Stromal cell of bone marrow (primary cell): ENCODE measurements around the gene THBD.

Source experiments
- DNase-seq: peaks from one replicate; pipeline ENCODE4 v3.0.0-alpha.2; 2012; ENCODE audit warnings: low read depth

The THBD gene

DNA sequence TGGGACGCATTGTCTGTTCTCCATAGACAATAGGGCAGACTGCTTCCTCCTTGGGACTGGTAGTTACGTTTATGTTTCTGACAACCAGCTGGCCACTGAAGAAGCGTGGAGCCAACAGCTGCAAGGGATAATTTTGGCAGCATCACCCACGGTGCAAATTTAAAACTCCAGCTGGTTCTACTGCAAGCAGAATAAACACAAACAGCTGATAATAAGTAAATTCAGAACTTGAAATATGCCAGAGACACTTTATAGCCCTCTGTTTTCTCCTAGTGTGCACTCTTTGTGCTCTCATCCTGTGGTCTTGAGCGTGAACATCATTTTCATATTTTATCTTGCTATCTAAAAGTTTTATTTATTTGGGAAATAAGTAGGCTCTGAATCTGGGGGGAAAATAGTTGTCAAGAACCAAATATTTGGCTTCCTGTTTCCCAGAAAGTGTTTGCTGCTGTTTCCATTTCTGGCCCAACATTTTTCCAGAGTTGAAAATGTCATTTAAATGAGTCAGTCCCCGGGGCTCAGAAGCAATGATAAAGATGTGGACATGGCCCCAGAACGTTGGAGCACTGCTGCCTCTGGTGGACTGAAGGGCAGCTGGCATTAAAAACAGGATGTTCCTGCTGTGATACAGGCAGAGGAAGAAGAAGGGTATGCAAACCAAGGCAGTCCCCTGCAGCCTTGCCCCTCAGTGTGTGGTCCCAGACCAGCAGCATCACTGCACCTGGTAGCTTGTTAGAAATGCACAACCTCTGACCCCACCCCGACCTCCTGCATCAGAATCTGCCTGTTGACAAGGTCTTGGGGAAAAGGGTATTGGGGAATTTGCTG, 12.5 kb upstream of the THBD start:
- peak; percentile 70 for DNase-seq

DNA sequence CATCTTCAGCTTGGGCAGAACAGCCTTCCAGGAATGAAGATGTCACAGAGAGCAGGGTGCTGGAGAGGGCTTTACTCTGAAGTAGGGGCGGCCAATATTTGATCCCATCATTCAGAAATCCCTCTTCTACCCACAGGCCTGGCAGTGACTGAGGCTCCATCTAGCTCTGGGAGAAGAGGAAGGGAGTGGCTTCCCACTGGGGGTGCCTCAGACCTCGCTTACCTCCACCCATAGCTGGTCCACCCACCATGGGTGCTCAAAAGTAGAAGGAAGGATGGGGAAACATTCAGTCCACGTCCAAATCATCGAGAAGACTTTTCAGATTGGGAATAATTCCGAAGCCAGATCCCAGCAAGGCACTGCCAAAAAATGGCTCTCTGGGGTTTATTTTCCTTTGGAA, 11.8 kb upstream of the THBD start:
- no peak for DNase-seq

DNA sequence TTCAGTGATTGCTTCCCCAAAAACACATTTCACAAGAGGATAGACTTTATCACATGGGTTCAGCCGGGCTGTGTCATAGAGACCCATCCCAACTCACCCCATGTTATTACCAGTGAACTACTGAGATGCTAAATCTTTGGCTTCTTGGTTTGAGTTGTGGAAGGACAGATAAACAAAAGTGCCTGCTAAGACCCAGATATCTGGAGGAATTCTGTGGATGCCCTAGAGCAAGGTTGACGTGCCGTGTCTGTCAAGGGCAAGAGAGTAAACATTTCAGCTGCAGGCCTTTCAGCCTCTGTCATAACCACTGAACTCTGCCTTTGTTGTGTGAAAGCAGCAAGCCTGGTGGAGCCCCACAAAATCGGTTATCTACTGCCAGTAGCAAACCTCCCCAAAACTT, 11.2 kb upstream of the THBD start:
- no peak for DNase-seq

DNA sequence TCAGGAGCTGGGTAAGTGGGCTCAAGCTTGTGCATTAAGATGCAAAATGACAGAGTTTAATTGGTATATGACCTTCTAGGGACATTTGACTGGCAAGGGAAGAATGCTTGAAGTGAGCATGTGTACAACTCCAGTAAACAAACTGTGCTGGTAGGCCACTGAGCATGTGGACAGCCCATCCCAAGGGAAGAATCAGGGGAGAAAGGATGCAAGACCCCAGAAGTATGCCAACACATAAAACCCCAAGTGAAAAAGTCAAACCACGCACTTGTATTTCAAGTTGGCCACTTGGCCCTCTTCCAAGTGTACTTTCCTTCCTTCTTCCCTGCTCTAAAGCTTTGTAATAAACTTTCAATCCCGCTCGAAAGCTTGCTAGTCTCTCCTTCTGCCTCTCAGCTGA, 10.4 kb upstream of the THBD start:
- no peak for DNase-seq

DNA sequence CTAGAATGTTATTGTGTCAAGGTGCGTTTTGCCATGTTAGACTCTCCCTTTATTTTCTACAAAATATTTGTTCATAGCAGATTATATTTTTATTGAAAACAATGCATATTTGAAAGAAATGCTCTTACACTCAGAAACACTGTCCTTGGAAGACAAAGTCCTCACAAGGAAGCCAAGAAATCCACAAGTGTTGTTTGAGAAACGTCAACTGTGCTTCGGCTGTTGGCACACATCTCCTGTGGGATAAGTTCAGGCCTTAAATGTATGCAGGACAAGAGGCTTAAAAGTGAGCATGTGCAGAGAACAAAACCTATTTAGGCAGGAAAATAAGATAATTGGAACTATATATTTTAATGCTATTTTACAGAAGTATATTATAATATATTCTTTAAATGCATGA, 9.5 kb upstream of the THBD start:
- DNase-seq: no peak

DNA sequence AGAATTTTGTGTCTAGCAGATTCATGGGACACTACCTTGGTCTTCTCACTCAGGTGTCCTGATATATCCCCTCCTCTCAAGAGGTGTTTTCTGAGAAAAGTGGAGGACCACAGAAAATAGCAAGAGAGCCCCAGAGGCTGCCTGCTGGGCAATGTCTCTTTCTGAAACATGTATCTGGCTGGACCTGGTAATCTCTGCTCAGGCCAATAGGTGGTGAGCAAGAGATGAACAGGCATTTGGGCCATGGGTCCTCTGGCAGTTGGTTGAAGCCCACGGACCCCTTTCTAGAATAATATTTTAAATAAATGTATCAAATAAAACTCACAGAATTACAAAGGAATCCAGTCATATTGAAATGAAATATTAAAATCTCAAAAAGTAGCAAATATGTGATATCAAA, 8.8 kb upstream of the THBD start:
- DNase-seq: no peak

DNA sequence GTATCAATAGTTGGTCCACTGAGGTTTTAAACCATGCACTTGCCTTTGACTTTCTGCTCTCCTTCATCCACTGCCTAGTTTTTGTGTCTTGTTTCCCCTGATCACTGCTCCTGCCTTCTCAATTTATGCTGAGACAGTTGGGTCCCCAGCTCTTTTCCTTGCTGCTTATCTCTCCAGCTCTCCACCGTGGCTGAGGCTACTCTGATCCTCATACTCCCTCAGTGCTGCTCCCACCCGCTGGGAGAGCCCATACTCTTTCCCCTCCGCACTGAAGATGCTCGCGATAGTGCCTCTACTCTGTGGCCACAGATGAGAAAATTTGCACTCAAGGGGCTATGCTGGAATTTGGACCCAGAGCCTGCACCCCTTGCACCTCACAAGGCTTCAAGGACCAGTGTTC, 3.4 kb upstream of the THBD start:
- DNase-seq: no peak

DNA sequence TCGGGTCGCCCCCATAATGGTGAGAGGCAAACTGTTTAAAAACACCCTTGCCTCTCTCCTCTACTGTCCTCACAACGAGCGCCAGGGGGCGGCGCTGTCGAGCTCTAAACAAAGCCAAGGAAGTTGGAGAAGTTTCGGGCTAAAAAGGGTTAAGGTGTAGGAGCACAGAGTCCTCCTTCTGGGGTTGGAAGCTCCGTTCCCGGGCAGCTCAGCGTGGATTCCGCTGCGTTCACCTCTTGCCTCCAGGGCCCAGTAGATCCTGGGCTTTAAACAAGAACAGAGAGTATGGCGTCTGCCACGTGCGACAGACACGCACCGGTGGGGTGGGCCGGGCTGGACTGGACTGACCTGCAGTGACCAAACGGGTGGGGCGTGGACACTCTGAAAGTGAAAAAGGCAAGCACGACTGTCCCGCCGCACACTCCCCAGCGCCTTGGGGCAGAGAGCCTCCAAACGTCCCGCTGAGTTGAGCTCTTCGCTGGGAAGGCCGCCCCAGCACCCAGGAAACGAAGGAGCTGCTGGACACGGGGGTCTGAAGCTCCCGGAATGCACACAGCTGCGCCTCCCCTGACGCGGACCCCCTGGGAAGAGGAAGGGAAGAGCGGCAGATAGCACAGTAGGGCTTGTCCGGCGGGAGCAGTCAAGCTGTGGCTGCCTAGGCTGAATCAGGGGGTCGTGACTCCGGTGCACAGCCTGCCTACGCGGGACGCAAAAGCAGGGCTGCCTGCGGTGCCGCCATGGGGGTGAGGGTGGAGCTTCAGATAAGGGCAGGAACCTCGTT, 1.6 kb upstream of the THBD start:
- peak; percentile 65 for DNase-seq

DNA sequence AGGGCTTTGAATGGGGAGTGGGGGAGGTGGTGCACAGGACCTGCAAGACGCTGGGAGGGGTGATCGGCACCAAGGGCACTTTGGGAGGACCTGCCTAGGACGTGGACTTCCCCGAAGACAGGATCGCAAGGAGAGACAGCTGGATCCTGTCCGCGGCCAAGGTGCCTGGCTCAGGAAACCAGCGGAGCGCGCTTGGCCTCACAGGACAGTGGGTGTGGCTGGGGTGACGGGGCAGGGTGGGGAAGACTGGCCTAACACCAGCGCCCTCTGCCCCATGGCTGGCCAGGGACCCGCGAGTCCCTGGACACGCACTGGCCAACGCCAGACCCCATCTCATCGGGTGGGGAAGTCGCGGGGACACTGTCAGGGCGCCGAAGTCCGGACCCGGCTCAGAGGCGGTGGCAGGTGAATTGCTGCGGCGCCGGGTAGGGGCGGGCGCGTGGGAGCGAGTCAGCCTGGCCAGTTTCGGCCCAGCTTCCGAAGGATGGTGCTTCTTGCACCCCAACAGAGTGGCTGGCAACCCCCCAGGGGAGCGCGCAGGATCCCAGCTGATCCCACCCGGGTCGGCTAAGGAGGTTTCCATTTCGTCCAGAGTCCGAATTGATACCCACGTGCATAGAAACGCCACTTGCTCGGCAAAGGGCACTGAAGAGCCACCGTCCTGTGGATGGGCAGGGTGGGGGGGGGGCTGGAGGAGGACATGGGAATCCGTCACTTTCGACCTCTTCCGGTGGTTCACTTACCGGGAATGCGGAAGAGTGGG, 785 bp upstream of the THBD start:
- no peak for DNase-seq

DNA sequence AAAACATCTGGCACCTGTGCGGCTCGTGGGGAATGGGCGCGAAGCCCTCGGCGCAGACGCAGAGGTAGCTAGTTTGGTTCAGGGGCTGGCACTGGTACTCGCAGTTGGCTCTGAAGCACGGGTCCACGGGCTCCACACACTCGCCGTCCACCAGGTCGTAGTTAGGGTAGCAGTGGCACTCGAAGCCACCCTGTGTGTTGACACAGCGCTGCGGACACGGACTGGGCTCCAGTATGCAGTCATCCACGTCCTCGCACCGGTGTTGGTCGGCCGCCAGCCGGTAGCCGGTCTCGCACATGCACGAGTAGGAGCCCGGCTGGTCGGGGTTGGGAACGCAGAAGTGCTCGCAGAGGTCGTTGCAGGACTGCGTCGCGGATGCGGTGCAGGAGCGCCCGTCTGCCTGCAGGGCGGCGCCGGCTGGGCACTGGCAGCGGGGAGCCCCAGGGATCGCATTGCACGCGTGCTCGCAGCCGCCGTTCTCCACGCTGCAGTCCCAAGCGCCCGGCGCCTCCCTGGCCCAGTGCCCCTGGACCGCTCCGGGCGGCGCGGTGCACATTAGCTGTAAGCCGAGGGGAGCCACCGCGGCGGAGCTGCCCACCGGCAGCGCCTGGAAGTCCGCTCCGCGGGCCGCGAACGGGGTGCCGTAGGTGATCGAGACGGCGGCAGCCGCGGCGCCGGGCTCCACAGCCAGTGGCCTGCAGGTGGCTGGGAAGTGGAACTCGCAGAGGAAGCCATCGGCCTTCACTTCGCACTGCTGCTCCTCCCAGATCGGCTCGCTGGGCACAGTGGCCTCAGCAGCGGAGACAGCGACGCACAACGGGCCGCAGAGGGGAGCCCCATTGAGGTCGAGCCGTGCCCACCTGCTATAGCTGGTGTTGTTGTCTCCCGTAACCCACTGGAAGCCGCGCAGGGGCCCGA, 930 bp downstream of the THBD start:
- DNase-seq: no peak

DNA sequence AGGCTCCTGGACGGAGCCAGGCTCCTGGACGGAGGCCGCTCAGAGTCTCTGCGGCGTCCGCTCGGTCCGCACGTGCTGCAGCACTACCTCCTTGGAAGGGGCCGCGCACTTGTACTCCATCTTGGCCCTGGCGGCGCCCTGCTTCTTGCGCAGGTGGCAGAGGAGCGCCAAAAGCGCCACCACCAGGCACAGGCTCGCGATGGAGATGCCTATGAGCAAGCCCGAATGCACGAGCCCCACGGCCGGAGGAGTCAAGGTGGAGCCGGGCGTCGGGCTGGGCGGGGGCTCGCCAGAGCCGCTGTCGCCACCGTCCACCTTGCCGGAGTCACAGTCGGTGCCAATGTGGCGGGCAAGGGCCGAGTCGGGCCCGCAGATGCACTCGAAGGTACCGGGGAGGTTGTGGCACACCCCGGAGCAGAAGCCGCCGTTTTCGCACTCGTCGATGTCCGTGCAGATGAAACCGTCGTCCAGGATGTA, 1.7 kb downstream of the THBD start:
- no peak for DNase-seq

DNA sequence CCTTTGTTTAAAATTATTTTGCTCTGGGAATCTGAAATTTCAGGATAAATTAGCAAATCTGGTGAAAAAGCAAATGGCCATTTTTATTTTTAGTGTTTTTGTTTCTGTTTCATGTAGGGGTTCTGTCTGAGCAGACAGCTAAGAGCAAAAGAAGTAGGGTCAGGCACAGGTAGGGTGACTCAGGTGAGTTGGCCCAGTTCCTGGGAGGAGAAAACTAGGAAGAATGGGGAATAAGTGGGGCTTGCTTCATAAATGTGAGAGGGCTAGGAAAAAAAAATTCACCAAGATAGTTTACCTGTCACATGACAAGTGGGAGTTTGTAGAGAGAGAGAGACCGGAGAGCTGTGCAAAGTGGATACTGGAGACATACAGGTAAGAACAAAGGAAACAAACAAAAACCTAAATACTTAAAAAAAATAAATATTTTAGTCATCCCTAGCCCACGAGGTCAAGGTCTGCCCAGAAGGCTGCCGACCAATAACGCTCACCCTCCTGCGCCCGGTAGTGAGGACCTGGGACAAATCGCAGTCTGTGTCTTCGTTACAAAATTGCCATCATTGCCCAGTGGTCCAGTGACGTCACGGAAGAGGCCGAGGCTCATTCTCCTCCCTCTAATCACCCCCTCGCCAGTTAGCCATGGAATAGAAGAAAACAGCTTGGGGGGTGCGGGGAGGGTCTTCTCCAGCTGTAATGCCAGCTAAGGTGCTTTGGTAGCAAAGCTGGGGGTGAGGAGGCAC, 2.3 kb downstream of the THBD start:
- no peak for DNase-seq

DNA sequence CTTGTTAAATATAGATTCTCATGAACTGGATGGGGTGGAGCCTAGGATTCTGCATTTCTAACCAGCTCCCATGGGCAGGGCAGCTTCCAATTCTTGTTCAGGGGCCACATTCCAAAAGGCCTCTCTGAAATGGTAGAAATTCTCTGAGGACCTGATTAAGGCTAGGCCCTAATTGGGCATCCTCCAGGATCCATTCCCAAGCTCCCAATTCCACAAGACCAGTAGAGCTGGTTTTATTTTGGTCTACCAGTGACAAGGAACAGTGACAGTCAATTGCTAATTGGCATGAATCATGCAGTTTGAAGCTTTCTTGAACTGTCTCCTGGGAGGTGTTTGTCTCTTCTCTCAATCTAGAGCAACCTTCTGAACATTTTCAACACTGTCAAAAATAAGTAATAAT, 3.0 kb downstream of the THBD start:
- DNase-seq: no peak

DNA sequence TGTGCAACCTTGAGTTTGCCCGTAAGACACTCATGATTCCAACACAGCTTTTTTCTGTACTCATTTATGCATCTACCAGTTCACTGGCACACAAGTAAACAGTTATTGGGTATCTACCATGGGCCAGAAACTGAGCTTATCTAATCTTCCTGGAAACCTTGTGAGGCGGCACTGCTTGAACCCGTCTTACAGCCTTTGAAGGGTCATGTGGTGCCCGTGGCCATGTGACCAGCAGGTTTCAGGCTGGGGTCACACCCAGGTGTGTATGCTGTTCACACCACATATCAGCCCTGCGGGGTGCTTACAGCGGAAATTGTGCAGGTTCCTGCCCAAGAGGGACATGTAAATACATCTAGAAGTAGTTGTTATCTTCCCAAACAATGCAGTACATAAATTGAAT, 6.1 kb downstream of the THBD start:
- DNase-seq: no peak

DNA sequence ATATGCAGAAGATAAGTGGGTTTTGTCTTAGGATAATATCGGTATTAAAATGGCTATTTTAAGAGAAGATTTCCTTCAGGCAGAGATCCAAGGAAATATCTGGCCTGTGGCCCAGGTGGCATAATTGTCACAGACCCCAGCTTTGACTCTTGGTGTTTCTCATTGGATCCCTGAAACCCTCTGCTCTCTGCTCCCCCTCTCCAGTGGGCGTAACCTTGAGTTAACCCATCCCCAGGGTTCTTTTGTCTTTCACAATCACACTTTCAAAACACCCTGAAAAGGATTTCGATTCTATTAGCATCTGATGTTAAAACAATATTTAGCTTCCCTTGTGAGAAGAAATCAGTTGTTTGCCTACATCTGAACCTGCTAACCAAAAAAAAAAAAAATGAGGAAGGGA, 7.2 kb downstream of the THBD start:
- DNase-seq: no peak

DNA sequence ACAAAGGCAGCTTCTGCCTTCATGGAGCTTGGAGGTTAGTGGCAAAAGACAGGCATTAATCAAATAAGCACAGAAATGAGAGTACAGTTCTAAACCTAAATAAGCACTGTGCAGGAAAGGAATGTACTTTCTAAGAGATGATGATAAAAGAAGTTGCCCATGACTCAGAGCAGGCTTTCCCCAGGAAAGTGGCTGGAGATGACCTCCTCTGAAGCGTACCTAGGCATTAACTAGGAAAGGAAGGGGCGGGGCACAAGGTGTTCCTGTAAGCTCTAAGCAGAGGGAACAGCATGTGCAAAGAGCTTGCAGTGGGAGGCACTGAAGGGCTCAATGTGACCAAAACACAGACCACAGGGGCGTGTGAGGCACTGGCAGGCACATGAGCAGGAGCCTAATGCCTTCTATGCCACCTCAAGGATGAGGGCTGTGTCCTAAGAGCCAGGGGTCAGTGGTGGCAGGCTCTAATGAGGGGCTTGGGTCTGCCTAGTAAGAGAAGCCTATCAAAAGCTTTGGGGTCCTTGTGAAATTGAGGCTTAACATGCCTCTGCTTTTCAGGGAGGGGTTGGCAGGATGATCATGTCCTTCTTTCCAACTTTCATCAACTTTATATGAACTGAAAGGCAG, 9.5 kb downstream of the THBD start:
- DNase-seq: no peak

DNA sequence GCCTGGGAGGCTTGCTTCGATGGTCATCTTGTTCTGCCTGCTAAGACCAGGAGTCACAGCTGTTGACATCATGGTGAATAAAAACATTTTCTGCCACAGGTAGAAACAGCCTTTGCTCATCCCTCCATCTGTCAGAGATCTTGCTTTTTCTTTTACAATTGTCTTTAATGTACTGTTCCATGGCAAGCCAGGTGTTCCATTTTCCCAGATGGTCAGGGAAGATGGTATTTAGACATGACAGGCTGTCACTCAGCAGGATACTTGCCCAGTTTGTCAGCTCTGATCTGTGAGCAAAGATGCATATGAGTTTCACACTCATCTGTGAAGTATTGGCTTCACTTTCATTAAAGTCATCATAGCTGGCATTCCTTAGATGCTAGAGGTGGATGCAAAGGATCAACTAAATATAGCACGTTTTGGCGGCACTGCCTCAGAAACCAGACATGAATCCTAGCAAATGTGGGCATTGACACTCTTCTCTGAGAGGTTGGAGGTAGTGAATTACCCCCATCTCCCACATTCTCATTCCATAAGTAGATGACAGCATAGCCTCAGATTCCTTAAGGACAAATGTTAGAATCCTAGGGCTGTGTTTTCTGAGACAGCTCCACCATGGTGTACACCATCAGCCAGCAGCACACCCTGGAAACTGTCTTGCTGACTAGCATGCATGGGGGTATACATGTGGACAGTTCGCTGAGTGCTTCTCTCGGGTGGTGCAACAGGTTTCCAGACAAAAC, 10.2 kb downstream of the THBD start:
- no peak for DNase-seq

DNA sequence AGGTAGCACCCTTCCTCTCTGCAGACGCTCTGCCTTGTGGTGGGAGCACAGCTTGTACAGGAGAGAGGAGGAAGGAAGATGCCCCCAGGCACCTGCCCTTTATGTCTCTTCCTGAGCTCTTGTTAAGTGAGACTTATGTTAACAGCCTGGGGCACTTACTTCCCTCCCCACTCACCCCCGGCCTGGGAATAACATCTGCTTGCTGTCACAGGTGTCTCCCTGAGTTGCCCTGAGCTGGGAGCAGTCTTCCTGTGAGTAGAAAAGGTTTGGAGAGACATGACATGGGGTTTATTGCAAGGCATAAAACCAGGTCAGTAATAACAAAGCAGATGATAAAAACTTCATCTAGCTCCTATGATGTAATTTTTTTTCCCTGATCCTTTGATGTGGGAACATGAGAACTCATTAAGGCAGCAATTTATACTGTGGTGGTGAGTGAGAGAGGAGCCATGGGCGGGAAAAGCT, 12.4 kb downstream of the THBD start:
- DNase-seq: no peak

DNA sequence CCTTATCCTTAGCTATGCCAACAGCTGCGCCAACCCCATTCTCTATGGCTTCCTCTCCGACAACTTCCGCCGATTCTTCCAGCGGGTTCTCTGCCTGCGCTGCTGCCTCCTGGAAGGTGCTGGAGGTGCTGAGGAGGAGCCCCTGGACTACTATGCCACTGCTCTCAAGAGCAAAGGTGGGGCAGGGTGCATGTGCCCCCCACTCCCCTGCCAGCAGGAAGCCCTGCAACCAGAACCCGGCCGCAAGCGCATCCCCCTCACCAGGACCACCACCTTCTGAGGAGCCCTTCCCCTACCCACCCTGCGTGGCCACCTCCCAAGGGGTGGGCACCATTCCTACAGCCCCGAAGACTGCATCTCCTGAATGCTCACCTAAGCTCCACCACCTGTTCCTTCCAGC, 13.1 kb downstream of the THBD start:
- DNase-seq: no peak

DNA sequence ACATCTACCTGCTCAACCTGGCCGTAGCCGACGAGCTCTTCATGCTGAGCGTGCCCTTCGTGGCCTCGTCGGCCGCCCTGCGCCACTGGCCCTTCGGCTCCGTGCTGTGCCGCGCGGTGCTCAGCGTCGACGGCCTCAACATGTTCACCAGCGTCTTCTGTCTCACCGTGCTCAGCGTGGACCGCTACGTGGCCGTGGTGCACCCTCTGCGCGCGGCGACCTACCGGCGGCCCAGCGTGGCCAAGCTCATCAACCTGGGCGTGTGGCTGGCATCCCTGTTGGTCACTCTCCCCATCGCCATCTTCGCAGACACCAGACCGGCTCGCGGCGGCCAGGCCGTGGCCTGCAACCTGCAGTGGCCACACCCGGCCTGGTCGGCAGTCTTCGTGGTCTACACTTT, 13.7 kb downstream of the THBD start:
- no peak for DNase-seq
